IPS-20b (cell line): ENCODE measurements around the gene VDAC2.
"Not testable (repeated sequence)": the region's sequence is repeated elsewhere in the genome, so short reads cannot be mapped to it uniquely, and the experiment has no call there.

ENCODE experiments used
- H3K27ac ChIP-seq: one replicate; pipeline ENCODE4 v1.5.1; 2013; ENCODE audit warnings: low read length
- H3K27me3 ChIP-seq: 2 replicates; pipeline ENCODE4 v1.6.1; 2013; ENCODE audit warnings: mild to moderate bottlenecking, low read length, inconsistent platforms; ENCODE audit not compliant: insufficient read depth
- H3K36me3 ChIP-seq: 2 replicates; pipeline ENCODE4 v1.6.1; 2013; ENCODE audit warnings: low read depth, mild to moderate bottlenecking, inconsistent platforms, low read length, moderate library complexity; ENCODE audit not compliant: insufficient read depth
- H3K4me1 ChIP-seq: 2 replicates; pipeline ENCODE4 v1.6.1; 2013; ENCODE audit warnings: mild to moderate bottlenecking, control low read depth, inconsistent platforms, low read length, moderate library complexity; ENCODE audit not compliant: insufficient read depth
- H3K4me3 ChIP-seq: 2 replicates; pipeline ENCODE4 v1.5.1; 2013; ENCODE audit warnings: mild to moderate bottlenecking, low read length, inconsistent platforms
- H3K9ac ChIP-seq: 2 replicates; pipeline ENCODE4 v1.6.1; 2013; ENCODE audit warnings: low read depth, mild to moderate bottlenecking, inconsistent platforms, low read length, moderate library complexity
- H3K9me3 ChIP-seq: 2 replicates; pipeline ENCODE4 v1.6.1; 2013; ENCODE audit warnings: mild to moderate bottlenecking, low read depth, low read length, inconsistent platforms; ENCODE audit not compliant: insufficient read depth

VDAC2 gene

GRCh38 chr10:75202321-75203045 is 8.1 kb upstream of the VDAC2 start:
- H3K36me3 ChIP-seq = no peaks in the 10 kb centered on the region
- no peak overlapping the region for H3K27ac ChIP-seq
- H3K9me3 ChIP-seq = no peaks in the 10 kb centered on the region
- H3K9ac ChIP-seq = no peak overlapping the region
- no peaks in the 10 kb centered on the region for H3K27me3 ChIP-seq
- H3K4me3 ChIP-seq = no peak overlapping the region
- H3K4me1 ChIP-seq = peaks cover 5% of the 10 kb centered on the region

GRCh38 chr10:75203046-75203620 is 7.5 kb upstream of the VDAC2 start:
- not testable (repeated sequence) for H3K4me3 ChIP-seq, H3K36me3 ChIP-seq, H3K27ac ChIP-seq

GRCh38 chr10:75203724-75204123 is 6.9 kb upstream of the VDAC2 start:
- Histone ChIP-seq H3K27me3 (no peaks in the 10 kb centered on the region), H3K4me1 (peaks cover 8% of the 10 kb centered on the region), H3K27ac (no peak overlapping the region), H3K36me3 (no peaks in the 10 kb centered on the region), H3K9me3 (no peaks in the 10 kb centered on the region), H3K9ac (no peak overlapping the region), H3K4me3 (no peak overlapping the region)

More at GRCh38 chr10:75203046-75203620, 7.5 kb upstream of the VDAC2 start:
- not testable (repeated sequence) for H3K9me3 ChIP-seq, H3K27me3 ChIP-seq, H3K4me1 ChIP-seq, H3K9ac ChIP-seq

GRCh38 chr10:75205908-75206307 is 4.7 kb upstream of the VDAC2 start:
- H3K9me3 ChIP-seq = no peaks in the 10 kb centered on the region
- H3K27me3 ChIP-seq = no peaks in the 10 kb centered on the region
- H3K9ac ChIP-seq = no peak overlapping the region
- no peaks in the 10 kb centered on the region for H3K36me3 ChIP-seq
- H3K27ac ChIP-seq = no peak overlapping the region
- peaks cover 8% of the 10 kb centered on the region for H3K4me1 ChIP-seq
- no peak overlapping the region for H3K4me3 ChIP-seq

- H3K4me3 ChIP-seq, H3K27me3 ChIP-seq, H3K27ac ChIP-seq, H3K9ac ChIP-seq, H3K36me3 ChIP-seq, H3K9me3 ChIP-seq, H3K4me1 ChIP-seq: not testable (repeated sequence)
Observed at GRCh38 chr10:75206638-75207037, 4.0 kb upstream of the VDAC2 start.

GRCh38 chr10:75207079-75207856 is 3.3 kb upstream of the VDAC2 start:
- Histone ChIP-seq H3K9me3 (no peaks in the 10 kb centered on the region), H3K4me1 (peaks cover 8% of the 10 kb centered on the region), H3K27me3 (no peaks in the 10 kb centered on the region), H3K27ac (no peak overlapping the region), H3K4me3 (no peak overlapping the region), H3K9ac (no peak overlapping the region), H3K36me3 (peaks cover 7% of the 10 kb centered on the region; the same call in 1 of the 2 replicates)

GRCh38 chr10:75207857-75208144 is 2.8 kb upstream of the VDAC2 start:
- H3K27me3 ChIP-seq = no peaks in the 10 kb centered on the region
- H3K4me3 ChIP-seq = no peak overlapping the region
- peaks cover 12% of the 10 kb centered on the region for H3K36me3 ChIP-seq
- H3K9me3 ChIP-seq = no peaks in the 10 kb centered on the region
- H3K27ac ChIP-seq = no peak overlapping the region
- no peak overlapping the region for H3K9ac ChIP-seq
- peaks cover 8% of the 10 kb centered on the region for H3K4me1 ChIP-seq

GRCh38 chr10:75208181-75208580 is 2.4 kb upstream of the VDAC2 start:
- Histone ChIP-seq H3K27ac (no peak overlapping the region), H3K9ac (no peak overlapping the region), H3K27me3 (no peaks in the 10 kb centered on the region), H3K36me3 (peaks cover 16% of the 10 kb centered on the region), H3K9me3 (no peaks in the 10 kb centered on the region), H3K4me3 (no peak overlapping the region), H3K4me1 (peaks cover 8% of the 10 kb centered on the region)

- peak overlapping the region; percentile 76 for H3K27ac ChIP-seq
- H3K4me1 ChIP-seq = peaks cover 8% of the 10 kb centered on the region
- H3K27me3 ChIP-seq = no peaks in the 10 kb centered on the region
- H3K36me3 ChIP-seq = peaks cover 25% of the 10 kb centered on the region
- H3K9ac ChIP-seq = peak overlapping the region; percentile 95; the same call in 1 of the 2 replicates
- H3K9me3 ChIP-seq = no peaks in the 10 kb centered on the region
- H3K4me3 ChIP-seq = peak overlapping the region; percentile 95
Observed at GRCh38 chr10:75209086-75209920, 1.3 kb upstream of the VDAC2 start.

GRCh38 chr10:75209921-75210281 is 695 bp upstream of the VDAC2 start:
- H3K9me3 ChIP-seq = no peaks in the 10 kb centered on the region
- H3K4me1 ChIP-seq = peaks cover 8% of the 10 kb centered on the region
- peaks cover 31% of the 10 kb centered on the region for H3K36me3 ChIP-seq
- peak overlapping the region; percentile 95 for H3K4me3 ChIP-seq
- H3K27ac ChIP-seq = peak overlapping the region; percentile 76
- peak overlapping the region; percentile 95 for H3K9ac ChIP-seq
- H3K27me3 ChIP-seq = no peaks in the 10 kb centered on the region

GRCh38 chr10:75211007-75211691 is 553 bp downstream of the VDAC2 start:
- no peak overlapping the region for H3K27ac ChIP-seq
- H3K36me3 ChIP-seq = peaks cover 43% of the 10 kb centered on the region
- H3K4me1 ChIP-seq = peaks cover 8% of the 10 kb centered on the region

More at GRCh38 chr10:75211007-75211691, 553 bp downstream of the VDAC2 start:
- Histone ChIP-seq H3K27me3 (no peaks in the 10 kb centered on the region), H3K4me3 (peak overlapping the region; percentile 95), H3K9ac (peak overlapping the region; percentile 95), H3K9me3 (no peaks in the 10 kb centered on the region)
